ENCODE measurements around the gene PWWP2B. TPM values are rescaled to one million over a fixed set of nuclear protein-coding genes. Genes with fewer than 3 reads are reported as not detected.

PWWP2B gene
- total RNA-seq, 1 donor from 2014 or later = 27.1 TPM

- TF ChIP-seq CTCF (IDR thresholded peaks at IDR 0.05; ENCODE audit: insufficient read depth, low read length, poor library complexity, severe bottlenecking) = no peak
- Histone ChIP-seq H3K27me3 (ENCODE audit: control insufficient read depth, insufficient read depth, low read length) (no peaks in the 10 kb centered on the region), H3K4me3 (ENCODE audit: low read depth, low read length) (no peak overlapping the region), H3K36me3 (ENCODE audit: control insufficient read depth, insufficient read depth, low read length) (no peaks in the 10 kb centered on the region)
- no peak for DNase-seq (ENCODE audit: low read depth)
Measured at GRCh38 chr10:132400547-132401151, 3.6 kb downstream of the PWWP2B start.

- DNase-seq (ENCODE audit: low read depth) = no peak
- H3K36me3 ChIP-seq (ENCODE audit: control insufficient read depth, insufficient read depth, low read length) = no peaks in the 10 kb centered on the region
- no peak for TF ChIP-seq CTCF (IDR thresholded peaks at IDR 0.05; ENCODE audit: insufficient read depth, low read length, poor library complexity, severe bottlenecking)
- H3K4me3 ChIP-seq (ENCODE audit: low read depth, low read length) = no peak overlapping the region
- H3K27me3 ChIP-seq (ENCODE audit: control insufficient read depth, insufficient read depth, low read length) = no peaks in the 10 kb centered on the region
Measured at GRCh38 chr10:132401401-132402118, 4.6 kb downstream of the PWWP2B start.

- no peak for TF ChIP-seq CTCF (IDR thresholded peaks at IDR 0.05; ENCODE audit: insufficient read depth, low read length, poor library complexity, severe bottlenecking)
- no peak overlapping the region for H3K4me3 ChIP-seq (ENCODE audit: low read depth, low read length)
- DNase-seq (ENCODE audit: low read depth) = no peak
- H3K27me3 ChIP-seq (ENCODE audit: control insufficient read depth, insufficient read depth, low read length) = no peaks in the 10 kb centered on the region
- no peaks in the 10 kb centered on the region for H3K36me3 ChIP-seq (ENCODE audit: control insufficient read depth, insufficient read depth, low read length)
Measured at GRCh38 chr10:132402781-132403241, 5.8 kb downstream of the PWWP2B start.

- TF ChIP-seq CTCF (IDR thresholded peaks at IDR 0.05; ENCODE audit: insufficient read depth, low read length, poor library complexity, severe bottlenecking) = no peak
- H3K36me3 ChIP-seq (ENCODE audit: control insufficient read depth, insufficient read depth, low read length) = no peaks in the 10 kb centered on the region
- DNase-seq (ENCODE audit: low read depth) = no peak
- H3K4me3 ChIP-seq (ENCODE audit: low read depth, low read length) = no peak overlapping the region
- no peaks in the 10 kb centered on the region for H3K27me3 ChIP-seq (ENCODE audit: control insufficient read depth, insufficient read depth, low read length)
Measured at GRCh38 chr10:132403511-132404168, 6.6 kb downstream of the PWWP2B start.

- H3K27me3 ChIP-seq (ENCODE audit: control insufficient read depth, insufficient read depth, low read length) = no peaks in the 10 kb centered on the region
- DNase-seq (ENCODE audit: low read depth) = no peak
- no peak for TF ChIP-seq CTCF (IDR thresholded peaks at IDR 0.05; ENCODE audit: insufficient read depth, low read length, poor library complexity, severe bottlenecking)
- H3K36me3 ChIP-seq (ENCODE audit: control insufficient read depth, insufficient read depth, low read length) = no peaks in the 10 kb centered on the region
- no peak overlapping the region for H3K4me3 ChIP-seq (ENCODE audit: low read depth, low read length)
Measured at GRCh38 chr10:132404169-132404880, 7.3 kb downstream of the PWWP2B start.

All from kidney epithelial cell (primary cell).